WTC11 (cell line): ENCODE data around the gene JUP. TPM values are rescaled to one million over a fixed set of nuclear protein-coding genes. Genes with fewer than 3 reads are reported as not detected.

Source experiments
- ATAC-seq: fragments of 200-7000 bp; cut with Tn5 transposase; 2 replicates; pipeline ENCODE4 v1.10.0; 2021; ENCODE audit warnings: mild to moderate bottlenecking, moderate library complexity
- CTCF ChIA-PET: fragments of 300-600 bp; sonication (Branson Sonifier 250); formaldehyde crosslinking; loops from one replicate; lab custom pipeline; 2021; ENCODE audit warnings: antibody characterized with exemption; lab: Charles Lee
- POLR2A ChIA-PET: fragments of 350-600 bp; sonication (Branson Sonifier 250); formaldehyde crosslinking; loops from one replicate; lab custom pipeline; 2021; ENCODE audit warnings: antibody characterized with exemption; lab: Charles Lee
- DNase-seq: peaks from one replicate; pipeline ENCODE4 v3.0.0; 2021; ENCODE audit warnings: low spot score
- H3K27ac Mint-ChIP-seq: 2 replicates; pipeline ENCODE4 v1.8.0; 2021; ENCODE audit warnings: mixed read lengths
- H3K27me3 Mint-ChIP-seq: 2 replicates; pipeline ENCODE4 v1.8.0; 2021; ENCODE audit warnings: low read depth, mild to moderate bottlenecking, moderate library complexity, mixed read lengths
- H3K36me3 Mint-ChIP-seq: 2 replicates; pipeline ENCODE4 v1.8.0; 2021; ENCODE audit warnings: mixed read lengths
- H3K4me1 Mint-ChIP-seq: 2 replicates; pipeline ENCODE4 v1.8.0; 2022; ENCODE audit warnings: mixed read lengths
- H3K4me3 Mint-ChIP-seq: 2 replicates; pipeline ENCODE4 v1.8.0; 2021; ENCODE audit warnings: mild to moderate bottlenecking, moderate library complexity, mixed read lengths
- H3K9me3 Mint-ChIP-seq: 2 replicates; pipeline ENCODE4 v1.8.0; 2021; ENCODE audit warnings: mixed read lengths
- ATF2 ChIP-seq: sonication (generic); formaldehyde crosslinking; IDR thresholded peaks from 2 replicates; pipeline ENCODE4 v1.8.1; 2022; ENCODE audit warnings: low read depth, missing genetic modification reagents, borderline replicate concordance
- CBFB ChIP-seq: sonication (generic); formaldehyde crosslinking; IDR thresholded peaks from 2 replicates; pipeline ENCODE4 v1.8.1; 2022; ENCODE audit warnings: mild to moderate bottlenecking, low read depth, missing genetic modification reagents
- CDX4 ChIP-seq: fragments of 250-450 bp; sonication (Bioruptor Pico); IDR thresholded peaks from 2 replicates; pipeline ENCODE4 v1.9.0; 2021; ENCODE audit warnings: moderate library complexity, mild to moderate bottlenecking, inconsistent platforms, borderline replicate concordance
- E2F4 ChIP-seq: sonication (generic); formaldehyde crosslinking; IDR thresholded peaks from 2 replicates; pipeline ENCODE4 v1.8.1; 2022; ENCODE audit warnings: low read depth, mild to moderate bottlenecking, moderate library complexity, missing genetic modification reagents, borderline replicate concordance
- MLX ChIP-seq: sonication (generic); formaldehyde crosslinking; IDR thresholded peaks from 2 replicates; pipeline ENCODE4 v1.8.1; 2023; ENCODE audit warnings: mild to moderate bottlenecking, missing genetic modification reagents, moderate library complexity
- NR2C2 ChIP-seq: sonication (generic); formaldehyde crosslinking; IDR thresholded peaks from 2 replicates; pipeline ENCODE4 v1.8.0; 2022; ENCODE audit warnings: mild to moderate bottlenecking, missing genetic modification reagents
- OVOL2 ChIP-seq: fragments of 250-450 bp; sonication (Bioruptor Pico); IDR thresholded peaks from 2 replicates; pipeline ENCODE4 v1.9.0; 2021; ENCODE audit warnings: mild to moderate bottlenecking, borderline replicate concordance
- PRDM15 ChIP-seq: sonication (generic); formaldehyde crosslinking; IDR thresholded peaks from 2 replicates; pipeline ENCODE4 v1.8.0; 2022; ENCODE audit warnings: missing genetic modification reagents
- SOX15 ChIP-seq: fragments of 250-450 bp; sonication (Bioruptor Pico); IDR thresholded peaks from 2 replicates; pipeline ENCODE4 v1.9.0; 2021; ENCODE audit warnings: mild to moderate bottlenecking
- SP1 ChIP-seq: sonication (generic); formaldehyde crosslinking; conservative IDR thresholded peaks from 2 replicates; pipeline ENCODE4 v1.8.1; 2022; ENCODE audit warnings: missing genetic modification reagents
- TEAD4 ChIP-seq: sonication (generic); formaldehyde crosslinking; IDR thresholded peaks from 2 replicates; pipeline ENCODE4 v1.8.0; 2022; ENCODE audit warnings: mild to moderate bottlenecking, missing genetic modification reagents
- ZNF281 ChIP-seq: sonication (generic); formaldehyde crosslinking; IDR thresholded peaks from 2 replicates; pipeline ENCODE4 v1.8.0; 2023; ENCODE audit warnings: mild to moderate bottlenecking, missing genetic modification reagents
- ZNF396 ChIP-seq: fragments of 250-450 bp; sonication (Bioruptor Pico); IDR thresholded peaks from 2 replicates; pipeline ENCODE4 v1.8.0; 2021; ENCODE audit warnings: mild to moderate bottlenecking, moderate library complexity, borderline replicate concordance
- ZNF416 ChIP-seq: fragments of 250-450 bp; sonication (Bioruptor Pico); IDR thresholded peaks from 2 replicates; pipeline ENCODE4 v1.9.0; 2021; ENCODE audit warnings: mild to moderate bottlenecking, inconsistent platforms
- ZNF532 ChIP-seq: fragments of 250-450 bp; sonication (Bioruptor Pico); IDR thresholded peaks from 2 replicates; pipeline ENCODE4 v1.9.0; 2021; ENCODE audit warnings: mild to moderate bottlenecking, borderline replicate concordance
- total RNA-seq: library from RNA; stranded (reverse); gene quantifications from 3 replicates; pipeline ENCODE4 v1.2.3, GENCODE V29; 2021

The JUP gene
- total RNA-seq, 1 experiment from 2014 or later: 103 TPM

- TF ChIP-seq ZNF281 (no peak), E2F4 (no peak), OVOL2 (CRISPR knock-in tag) (no peak), NR2C2 (CRISPR knock-in tag) (no peak), MLX (CRISPR knock-in tag) (no peak), CBFB (no peak), SOX15 (CRISPR knock-in tag) (no peak), ZNF396 (no peak)
Measured at GRCh38 chr17:41799366-41799765, 12.9 kb upstream of the JUP start (continued).

- Mint-ChIP-seq H3K4me1 (peaks cover 51% of the 10 kb centered on the region), H3K27me3 (peaks cover 37% of the 10 kb centered on the region), H3K9me3 (no peaks in the 10 kb centered on the region), H3K4me3 (no peak overlapping the region), H3K27ac (no peak overlapping the region), H3K36me3 (peaks cover 4% of the 10 kb centered on the region)
- ChIA-PET CTCF (interaction anchor here (0.6 to 10.1 kb wide), 6 partner anchors 11 to 102 kb away, joined by 3 to 252 read pairs (median 4); partner anchors contain the start of genes JUP and P3H4), POLR2A (interaction anchor here (0.9 to 9.9 kb wide), 2 partner anchors 12 to 46 kb away, joined by 7 to 142 read pairs; partner anchors contain the start of gene JUP)
- no peak for DNase-seq
- TF ChIP-seq SP1 (CRISPR knock-in tag) (no peak), CDX4 (CRISPR knock-in tag) (no peak)
- no peak for ATAC-seq
Measured at GRCh38 chr17:41797377-41797776, 10.9 kb upstream of the JUP start.

GRCh38 chr17:41796121-41796895 is 9.8 kb upstream of the JUP start:
- no peak overlapping the region for H3K27ac Mint-ChIP-seq
- peaks cover 50% of the 10 kb centered on the region for H3K4me1 Mint-ChIP-seq
- H3K36me3 Mint-ChIP-seq: no peaks in the 10 kb centered on the region
- H3K4me3 Mint-ChIP-seq: no peak overlapping the region
- ChIA-PET CTCF (interaction anchor here (0.5 to 10.1 kb wide), 6 partner anchors 10 to 107 kb away, joined by 3 to 252 read pairs (median 4); partner anchors contain the start of genes JUP and P3H4), POLR2A (interaction anchor here (0.9 to 9.9 kb wide), 2 partner anchors 11 to 45 kb away, joined by 7 to 142 read pairs; partner anchors contain the start of gene JUP)
- DNase-seq (no peak), ATAC-seq (no peak)
- no peaks in the 10 kb centered on the region for H3K9me3 Mint-ChIP-seq
- H3K27me3 Mint-ChIP-seq: peaks cover 46% of the 10 kb centered on the region
- TF ChIP-seq PRDM15 (no peak), ZNF532 (no peak), TEAD4 (no peak), ATF2 (CRISPR knock-in tag) (no peak), ZNF416 (no peak), E2F4 (no peak)
